Large intestine (tissue), 3 donors: ENCODE data around the gene STK32C. TPM values are rescaled to one million over a fixed set of nuclear protein-coding genes. Genes with fewer than 3 reads are reported as not detected.

Source experiments
- DNase-seq, 2 donors: peaks; one replicate each; pipeline versions ENCODE4 v3.0.0 to v3.0.0-alpha.2; 2013
- H3K27ac ChIP-seq: one replicate; pipeline ENCODE4 v1.5.1; 2013; ENCODE audit warnings: low read length
- H3K27me3 ChIP-seq: 2 replicates; pipeline ENCODE4 v1.6.1; 2013; ENCODE audit warnings: low read length; ENCODE audit not compliant: control insufficient read depth, insufficient read depth
- H3K36me3 ChIP-seq: 2 replicates; pipeline ENCODE4 v1.6.1; 2013; ENCODE audit warnings: low read length; ENCODE audit not compliant: control insufficient read depth, insufficient read depth
- H3K4me1 ChIP-seq: one replicate; pipeline ENCODE4 v1.6.1; 2013; ENCODE audit warnings: low read length; ENCODE audit not compliant: control insufficient read depth, insufficient read depth
- H3K4me3 ChIP-seq: one replicate; pipeline ENCODE4 v1.5.1; 2013; ENCODE audit warnings: low read length
- H3K9me3 ChIP-seq: one replicate; pipeline ENCODE4 v1.6.1; 2013; ENCODE audit warnings: mild to moderate bottlenecking, low read depth, low read length, moderate library complexity; ENCODE audit not compliant: control insufficient read depth
- WGBS: methylation state at CpG from one replicate; pipeline ENCODE4 v1.1.5; 2013; ENCODE audit warnings: low lambda C conversion rate; ENCODE audit not compliant: insufficient coverage; 5-methylcytosine and 5-hydroxymethylcytosine counted together
- polyA plus RNA-seq: library from polyadenylated mRNA; unstranded; fragments of 120-200 nt; gene quantifications from one replicate; pipeline ENCODE4 v1.2.1, GENCODE V29; 2013

STK32C gene
- polyA plus RNA-seq, 1 donor: 16.2 TPM

GRCh38 chr10:132202070-132202970 lies 105.4 kb downstream of the STK32C start:
- no peaks in the 10 kb centered on the region for H3K4me1 ChIP-seq
- H3K9me3 ChIP-seq: no peaks in the 10 kb centered on the region
- H3K27ac ChIP-seq: no peak overlapping the region
- H3K4me3 ChIP-seq: no peak overlapping the region
- WGBS: no CpG with 5 or more reads among the region's 48 CpGs
- DNase-seq: no peak
- H3K36me3 ChIP-seq: no peaks in the 10 kb centered on the region
- H3K27me3 ChIP-seq: no peaks in the 10 kb centered on the region

DNA sequence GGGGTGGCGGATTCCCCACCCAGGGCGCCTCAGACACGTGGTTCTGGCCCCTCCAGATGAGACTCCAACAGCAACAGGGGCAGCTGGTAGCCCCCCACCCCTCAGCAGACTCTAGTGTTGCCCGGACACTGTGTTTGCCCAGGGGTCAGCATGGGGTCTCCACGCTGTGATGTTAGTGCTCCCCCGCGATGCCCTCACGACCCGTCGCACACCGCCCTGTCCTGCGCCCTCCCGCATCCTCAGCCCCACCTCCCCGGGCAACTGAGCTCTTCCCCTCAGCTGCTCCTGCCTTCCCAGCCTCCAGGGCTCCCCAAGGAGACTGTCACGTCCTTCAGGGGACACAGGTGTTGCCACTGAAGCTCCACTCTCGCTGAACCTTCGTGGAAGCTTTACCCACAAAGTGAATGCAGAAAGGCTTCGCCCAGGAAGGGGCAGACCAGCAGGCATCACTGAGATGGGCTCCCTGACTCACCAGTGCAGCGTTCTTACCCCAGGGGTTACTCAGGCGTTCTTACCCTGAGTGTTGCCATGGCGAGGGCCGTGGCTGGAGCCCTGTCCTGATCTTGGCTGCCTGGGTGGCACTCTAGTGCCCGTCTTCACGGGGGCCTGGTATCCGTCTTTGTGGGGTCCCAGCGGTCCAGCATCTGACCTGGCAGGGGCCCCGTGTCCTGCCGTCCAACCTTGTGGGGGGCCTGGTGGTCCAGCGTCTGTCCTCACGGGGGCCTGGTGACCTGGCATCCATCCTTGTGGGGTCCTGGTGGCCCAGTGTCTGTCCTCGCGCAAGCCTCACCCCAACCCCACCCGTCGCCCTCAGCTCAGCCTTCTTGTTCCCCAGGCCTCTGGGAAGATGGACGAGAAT lies 106.4 kb downstream of the STK32C start:
- Histone ChIP-seq H3K27me3 (no peaks in the 10 kb centered on the region), H3K27ac (no peak overlapping the region), H3K4me1 (no peaks in the 10 kb centered on the region), H3K36me3 (no peaks in the 10 kb centered on the region), H3K4me3 (no peak overlapping the region), H3K9me3 (no peaks in the 10 kb centered on the region)
- WGBS: no CpG with 5 or more reads among the region's 35 CpGs
- no peak for DNase-seq

DNA sequence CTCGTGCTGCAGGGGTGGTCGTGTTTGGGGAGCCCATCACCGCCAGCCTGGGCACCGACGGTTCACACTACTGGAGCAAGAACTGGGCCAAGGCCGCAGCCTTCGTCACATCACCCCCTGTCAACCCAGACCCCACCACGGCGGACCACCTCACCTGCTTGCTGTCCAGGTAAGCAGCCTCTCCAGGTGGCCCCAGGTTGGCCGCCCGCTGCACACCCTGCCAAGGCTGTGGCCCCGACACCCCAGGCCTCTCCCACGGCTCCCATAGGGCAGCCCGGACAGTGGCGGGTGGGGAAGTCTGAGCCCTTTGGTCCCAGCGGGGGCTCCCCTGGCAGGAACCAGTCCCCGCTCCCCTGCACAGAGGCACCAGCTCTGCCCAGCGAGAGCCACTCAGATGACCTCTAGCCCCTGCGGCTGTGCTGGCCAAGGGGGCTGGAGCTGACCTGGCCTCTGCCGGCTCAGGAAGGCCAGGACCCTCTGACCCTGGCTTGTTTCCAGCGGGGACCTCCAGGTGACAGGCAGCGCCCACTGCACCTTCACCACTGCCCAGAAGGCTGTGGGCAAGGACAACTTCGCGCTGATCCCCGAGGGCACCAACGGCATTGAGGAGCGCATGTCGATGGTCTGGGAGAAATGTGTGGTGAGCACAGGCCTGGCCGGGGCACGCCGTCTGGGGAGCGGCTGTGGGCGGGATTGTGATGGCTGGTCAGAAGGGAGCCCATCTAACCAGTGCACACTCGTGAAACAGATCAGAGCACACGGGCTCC lies 107.2 kb downstream of the STK32C start:
- Histone ChIP-seq H3K4me1 (no peaks in the 10 kb centered on the region), H3K36me3 (no peaks in the 10 kb centered on the region), H3K27me3 (no peaks in the 10 kb centered on the region), H3K27ac (no peak overlapping the region), H3K9me3 (no peaks in the 10 kb centered on the region), H3K4me3 (no peak overlapping the region)
- DNase-seq: no peak
- WGBS: no CpG with 5 or more reads among the region's 35 CpGs

GRCh38 chr10:132199854-132200311 lies 107.9 kb downstream of the STK32C start:
- no peak for DNase-seq
- WGBS: no CpG with 5 or more reads among the region's 16 CpGs

DNA sequence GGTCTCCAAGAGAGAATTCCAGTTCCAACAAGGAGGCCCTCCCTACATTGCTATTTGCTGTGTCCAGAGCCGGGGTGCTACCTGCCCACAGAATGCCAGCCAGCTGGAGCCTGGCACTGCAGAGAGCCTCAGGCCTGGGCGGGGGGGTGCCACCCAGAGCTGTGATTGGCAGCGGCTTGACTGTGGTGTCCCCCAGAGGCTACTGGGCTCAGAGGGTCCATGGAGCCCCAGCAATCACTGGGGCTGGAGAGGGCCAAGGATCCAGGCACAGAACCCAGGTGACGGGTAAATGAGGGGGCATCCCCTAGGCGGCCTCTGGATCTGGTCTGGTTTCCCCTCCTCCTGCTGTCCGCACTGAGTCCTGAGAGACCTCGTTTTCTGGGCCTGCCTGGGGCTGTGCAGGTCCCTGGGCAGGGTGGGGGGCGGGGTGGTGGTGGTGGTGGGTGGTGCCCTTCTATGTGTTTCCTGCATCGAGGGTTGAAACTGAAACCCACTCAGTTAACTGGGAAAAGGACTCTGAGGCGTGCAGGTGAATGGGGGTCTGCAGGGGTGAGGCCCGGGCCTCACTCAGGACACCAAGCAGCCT lies 108.4 kb downstream of the STK32C start:
- Histone ChIP-seq H3K27ac (no peak overlapping the region), H3K9me3 (no peaks in the 10 kb centered on the region), H3K4me1 (no peaks in the 10 kb centered on the region), H3K36me3 (no peaks in the 10 kb centered on the region), H3K27me3 (no peaks in the 10 kb centered on the region), H3K4me3 (no peak overlapping the region)
- WGBS: no CpG with 5 or more reads among the region's 11 CpGs
- DNase-seq: no peak

More at GRCh38 chr10:132199854-132200311, 107.9 kb downstream of the STK32C start:
- no peaks in the 10 kb centered on the region for H3K4me1 ChIP-seq
- no peak overlapping the region for H3K4me3 ChIP-seq
- no peaks in the 10 kb centered on the region for H3K9me3 ChIP-seq
- H3K27me3 ChIP-seq: no peaks in the 10 kb centered on the region
- H3K27ac ChIP-seq: no peak overlapping the region
- no peaks in the 10 kb centered on the region for H3K36me3 ChIP-seq

- Histone ChIP-seq H3K4me3 (no peak overlapping the region), H3K27me3 (no peaks in the 10 kb centered on the region), H3K36me3 (no peaks in the 10 kb centered on the region), H3K9me3 (no peaks in the 10 kb centered on the region), H3K27ac (no peak overlapping the region), H3K4me1 (no peaks in the 10 kb centered on the region)
- whole genome bisulfite sequencing: no CpG with 5 or more reads among the region's 35 CpGs
- DNase-seq: no peak
Measured at GRCh38 chr10:132198381-132199181, 109.2 kb downstream of the STK32C start.

DNA sequence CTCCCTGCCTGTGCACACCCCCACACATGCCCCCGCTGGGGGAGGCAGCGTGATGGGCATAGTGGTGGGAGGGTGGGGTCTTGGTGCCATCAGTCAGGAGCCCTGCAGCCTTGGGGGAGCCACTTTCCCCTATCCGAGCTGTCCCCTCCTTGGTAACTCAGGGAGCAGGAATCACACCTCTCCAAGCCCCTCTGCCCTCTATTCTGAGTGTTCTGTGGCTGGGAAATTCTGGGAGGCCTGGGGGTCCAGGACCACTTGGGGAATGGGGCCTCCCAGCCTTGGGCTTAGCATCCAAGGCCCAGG lies 109.7 kb downstream of the STK32C start:
- Histone ChIP-seq H3K36me3 (no peaks in the 10 kb centered on the region), H3K4me3 (no peak overlapping the region), H3K27me3 (no peaks in the 10 kb centered on the region), H3K27ac (no peak overlapping the region), H3K4me1 (no peaks in the 10 kb centered on the region), H3K9me3 (no peaks in the 10 kb centered on the region)
- no peak for DNase-seq
- no CpG with 5 or more reads among the region's 3 CpGs for WGBS

- Histone ChIP-seq H3K27ac (no peak overlapping the region), H3K36me3 (no peaks in the 10 kb centered on the region), H3K4me3 (no peak overlapping the region), H3K9me3 (no peaks in the 10 kb centered on the region), H3K4me1 (no peaks in the 10 kb centered on the region), H3K27me3 (no peaks in the 10 kb centered on the region)
- no peak for DNase-seq
- no CpG with 5 or more reads among the region's 25 CpGs for WGBS
Measured at GRCh38 chr10:132197271-132198067, 110.3 kb downstream of the STK32C start.
